GM19372 (cell line): ENCODE results near the gene EDN3.

Experiments used
- ATAC-seq: cut with Tn5 transposase; IDR thresholded peaks from one replicate; pipeline ENCODE4 v1.9.1; 2021; ENCODE audit warnings: mild to moderate bottlenecking, low read depth, moderate library complexity; ENCODE audit not compliant: unreplicated experiment

Gene EDN3

DNA sequence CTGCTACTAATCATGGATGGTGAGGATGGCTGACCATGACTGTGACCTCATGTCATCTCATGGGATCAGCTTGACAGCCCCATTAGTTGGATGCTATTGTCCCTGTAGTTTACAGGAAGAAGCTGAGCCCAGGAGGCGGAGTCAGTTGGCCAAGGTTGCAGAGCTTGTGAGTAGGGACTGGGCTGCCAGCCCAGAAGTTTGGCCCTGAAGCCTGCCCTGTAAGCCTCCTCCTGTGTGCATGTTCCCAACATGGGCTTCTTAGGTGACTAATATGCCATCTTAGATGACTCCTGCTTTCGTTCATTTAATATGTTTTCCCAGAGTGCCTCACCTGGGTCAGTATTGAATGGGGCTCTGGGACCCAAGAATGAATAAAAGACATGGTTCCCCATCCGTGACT is 6.9 kb downstream of the EDN3 start:
- ATAC-seq: no peak

DNA sequence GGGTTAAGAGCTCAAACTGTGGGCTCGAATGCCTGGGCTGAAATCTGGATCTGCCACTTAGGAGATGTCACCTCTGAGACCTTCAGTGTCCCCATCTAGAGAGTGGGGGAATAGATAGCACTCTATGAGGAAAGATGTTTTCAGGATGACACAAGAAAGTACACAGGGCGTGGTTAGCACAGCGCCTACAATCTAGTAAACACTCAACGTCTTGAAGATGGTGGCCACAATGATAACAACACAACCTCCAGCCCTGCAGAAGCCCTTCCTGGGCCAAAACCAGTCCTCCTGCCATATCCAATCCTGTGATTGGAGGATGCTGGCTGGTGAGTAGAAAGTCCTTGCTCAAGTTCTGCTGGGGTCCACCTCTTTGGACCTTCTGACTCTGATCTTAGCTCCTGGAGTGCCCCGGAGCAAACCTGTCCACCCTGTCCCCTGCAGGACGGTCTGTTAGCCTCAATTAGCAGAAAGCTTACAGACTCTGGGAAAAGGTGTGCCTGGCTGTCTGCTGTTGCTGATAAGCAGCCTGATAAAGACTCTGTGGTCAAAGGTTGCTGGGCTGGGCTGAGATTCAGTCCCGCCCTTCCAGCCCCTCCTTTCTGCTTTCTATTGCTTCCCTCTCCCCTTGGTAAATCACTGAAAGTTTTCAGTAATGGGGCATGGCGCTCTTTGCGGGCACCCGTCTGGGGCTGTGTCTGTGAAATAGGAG is 8.2 kb downstream of the EDN3 start:
- ATAC-seq: no peak

DNA sequence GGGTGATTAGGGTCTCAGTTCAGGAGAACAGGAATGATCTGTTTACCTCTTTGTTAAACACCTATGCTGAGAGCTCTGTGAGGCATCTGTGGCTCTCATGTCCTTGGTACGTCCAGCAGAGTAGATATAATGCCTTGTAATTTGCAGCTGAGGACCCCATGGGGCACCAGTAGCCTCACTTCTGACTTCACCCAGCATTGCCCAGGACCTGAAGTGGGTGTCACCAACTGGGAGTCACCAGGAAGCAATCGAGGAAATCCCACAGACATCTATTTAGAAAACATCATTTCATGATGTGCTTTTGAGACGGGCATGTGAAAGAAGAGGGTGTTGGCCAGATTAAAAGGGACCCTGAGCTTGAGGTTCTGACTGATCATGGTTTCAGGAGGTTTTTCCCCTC is 8.8 kb downstream of the EDN3 start:
- ATAC-seq: no peak

DNA sequence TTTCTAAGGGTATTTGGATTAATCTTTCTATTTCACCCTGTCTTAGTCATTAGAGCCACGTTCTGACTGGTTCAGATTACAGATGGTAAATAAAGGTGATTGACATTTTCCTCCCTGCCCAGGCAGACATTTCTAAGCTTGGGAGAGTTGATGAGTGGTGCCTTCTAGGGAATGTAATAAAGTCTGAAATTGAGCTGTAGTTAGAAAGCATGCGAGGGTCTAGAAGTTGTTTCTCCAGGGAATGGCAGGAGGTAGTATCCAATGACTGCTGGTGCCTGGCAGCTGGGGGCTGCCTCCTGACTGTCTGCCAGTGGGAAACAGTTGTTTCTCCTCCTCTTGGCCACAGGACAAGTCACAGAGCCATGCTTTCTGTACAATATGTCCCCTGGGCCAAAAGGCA is 14.6 kb downstream of the EDN3 start:
- no peak for ATAC-seq

DNA sequence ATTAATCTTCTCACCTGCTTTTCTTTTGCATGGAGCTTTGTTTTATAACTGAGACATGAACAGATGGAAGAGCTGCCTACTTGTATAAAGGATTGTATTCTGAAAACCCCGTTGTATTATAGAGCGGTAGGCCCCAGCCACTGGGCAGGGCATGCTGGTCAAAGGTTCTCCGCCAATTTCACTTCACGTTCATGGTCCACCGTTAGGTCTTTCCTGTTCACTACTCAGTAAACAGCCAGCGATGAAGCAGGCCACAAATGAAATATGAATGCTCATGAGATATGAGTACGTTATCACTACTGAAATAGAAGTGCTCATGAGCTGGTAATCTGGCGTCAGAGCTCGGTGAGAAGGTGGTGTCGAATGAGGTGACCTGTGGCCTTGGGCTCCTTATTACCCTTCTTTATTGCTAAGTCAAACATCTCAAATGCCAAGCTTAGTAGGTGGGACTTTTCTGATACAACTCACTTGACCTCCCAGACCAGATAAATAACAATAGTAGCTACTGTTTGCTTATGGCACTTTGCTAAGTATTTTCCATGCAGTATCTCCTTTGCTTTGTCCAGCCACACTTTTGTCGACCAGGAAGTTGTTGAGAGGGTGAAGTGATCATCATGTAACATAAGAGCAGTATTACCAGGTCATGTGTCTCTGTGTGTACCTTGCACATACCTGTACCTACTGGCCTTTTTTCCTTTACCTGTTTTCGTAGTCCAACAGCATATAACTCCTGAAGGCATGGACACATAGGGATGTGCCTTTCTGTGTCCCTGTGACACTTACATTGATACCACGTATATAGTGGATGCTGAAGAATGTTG is 16.7 kb downstream of the EDN3 start:
- ATAC-seq: no peak

DNA sequence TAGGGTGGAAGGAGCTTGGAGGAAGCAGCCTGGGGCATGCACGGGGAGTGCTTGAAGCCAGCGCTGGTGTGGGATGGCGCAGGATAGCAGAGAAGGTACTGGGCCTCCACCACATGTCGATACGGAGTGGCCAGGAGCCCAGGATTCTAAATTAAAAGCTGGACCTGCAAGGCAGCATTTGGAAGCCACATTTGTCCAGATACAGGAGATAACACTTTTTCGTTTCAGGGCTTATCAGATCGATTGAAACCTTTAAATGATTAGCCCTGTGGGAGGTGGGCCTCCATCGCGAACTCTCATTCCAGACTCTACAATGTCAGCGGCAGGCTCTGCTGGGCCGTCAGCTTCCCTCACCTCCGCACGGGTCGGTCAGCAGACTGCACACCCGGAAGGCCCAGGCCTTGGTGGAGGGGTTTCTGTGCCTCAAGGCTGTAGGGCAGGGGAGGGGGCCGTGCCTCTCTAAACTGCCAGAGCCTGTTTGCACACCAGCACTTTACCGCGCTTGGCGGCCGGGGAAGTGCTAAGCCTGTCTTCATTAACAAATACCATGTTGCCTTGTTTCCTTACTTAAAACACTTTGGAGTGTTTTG is 17.9 kb downstream of the EDN3 start:
- no peak for ATAC-seq

DNA sequence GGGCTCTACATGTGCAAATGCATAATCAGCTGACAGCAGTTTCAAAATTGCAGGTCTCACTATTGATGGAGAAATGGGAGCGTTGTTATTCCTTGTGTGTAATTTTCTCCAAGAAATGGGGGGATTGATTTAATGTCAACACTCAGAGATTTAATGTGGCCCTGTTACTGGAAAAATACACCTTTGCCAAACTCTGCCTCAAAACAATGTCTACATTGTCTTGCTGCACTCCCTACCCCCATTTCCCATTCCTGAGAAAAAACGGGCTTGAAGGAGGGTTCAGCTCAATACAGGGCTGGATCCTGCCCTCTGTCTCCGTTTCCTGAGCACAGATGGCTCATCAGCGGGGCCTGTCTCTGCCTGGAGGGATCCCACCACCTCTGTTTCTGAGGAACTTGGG is 18.4 kb downstream of the EDN3 start:
- no peak for ATAC-seq

DNA sequence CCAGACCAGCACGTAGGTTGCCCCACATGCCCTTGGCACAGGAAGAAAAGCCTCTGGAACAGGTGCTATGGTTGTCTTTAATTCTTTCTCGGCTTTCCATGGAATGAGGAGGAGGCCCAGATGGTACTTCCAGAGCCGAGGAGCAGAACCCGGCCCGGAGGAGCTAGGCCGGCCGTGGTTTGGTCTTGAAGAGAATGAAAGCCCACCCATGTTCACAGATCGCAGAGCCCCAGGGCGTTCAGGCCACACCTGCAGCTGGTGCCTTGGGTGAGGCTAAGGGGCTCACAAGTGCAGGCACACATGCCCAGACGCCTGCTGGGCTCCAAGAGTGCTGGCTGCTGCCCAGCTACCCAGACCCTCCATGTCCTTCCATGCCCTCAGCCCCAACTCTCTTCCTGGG is 20.0 kb downstream of the EDN3 start:
- no peak for ATAC-seq

DNA sequence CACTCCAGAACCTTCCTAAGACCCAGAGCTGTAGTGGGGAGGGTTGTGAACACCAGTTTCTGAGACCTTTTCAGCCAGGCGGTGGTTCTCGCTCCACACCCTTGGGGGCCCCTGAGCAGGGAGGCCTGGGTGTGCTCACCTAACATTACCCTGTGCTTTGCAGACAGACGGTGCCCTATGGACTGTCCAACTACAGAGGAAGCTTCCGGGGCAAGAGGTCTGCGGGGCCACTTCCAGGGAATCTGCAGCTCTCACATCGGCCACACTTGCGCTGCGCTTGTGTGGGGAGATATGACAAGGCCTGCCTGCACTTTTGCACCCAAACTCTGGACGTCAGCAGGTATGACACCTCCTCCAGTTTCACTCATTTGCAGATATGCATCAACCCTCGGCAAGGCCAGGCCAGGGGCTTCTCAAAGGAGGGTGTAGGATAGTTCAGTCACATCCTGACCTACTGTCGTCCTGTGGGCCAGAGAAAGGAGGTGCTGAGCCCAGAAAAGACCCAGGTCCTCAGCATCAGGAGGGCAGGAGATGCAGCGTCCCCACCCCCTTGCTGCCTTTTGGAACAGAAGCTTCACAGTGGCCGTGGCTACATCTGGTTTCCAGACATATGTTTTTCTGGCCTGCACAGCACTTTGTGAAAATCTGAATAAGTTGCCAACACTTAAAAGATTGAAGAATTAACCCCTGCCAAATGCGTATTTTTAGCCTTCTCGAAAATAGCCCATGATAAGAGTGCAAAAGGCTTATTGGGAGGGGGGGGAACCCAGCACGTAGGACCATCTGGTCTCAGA is 20.6 kb downstream of the EDN3 start:
- ATAC-seq: no peak

DNA sequence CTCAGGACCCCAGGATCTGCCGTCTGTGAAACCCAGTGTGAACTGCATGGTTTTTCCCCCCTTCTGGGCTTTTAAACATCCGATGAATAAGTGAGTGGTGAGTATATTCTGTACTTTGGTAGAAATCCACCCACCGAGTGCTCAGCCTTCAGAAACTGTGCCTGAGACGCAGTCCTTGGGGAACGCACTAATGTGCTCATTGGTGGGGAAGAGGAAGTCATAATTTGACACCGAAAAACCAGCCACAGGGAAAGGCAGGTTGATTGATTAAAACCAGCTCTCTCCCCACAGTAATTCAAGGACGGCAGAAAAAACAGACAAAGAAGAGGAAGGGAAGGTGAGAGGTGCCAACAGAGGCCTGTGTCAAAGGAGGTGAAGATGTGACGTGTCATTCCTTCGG is 21.7 kb downstream of the EDN3 start:
- ATAC-seq: no peak

DNA sequence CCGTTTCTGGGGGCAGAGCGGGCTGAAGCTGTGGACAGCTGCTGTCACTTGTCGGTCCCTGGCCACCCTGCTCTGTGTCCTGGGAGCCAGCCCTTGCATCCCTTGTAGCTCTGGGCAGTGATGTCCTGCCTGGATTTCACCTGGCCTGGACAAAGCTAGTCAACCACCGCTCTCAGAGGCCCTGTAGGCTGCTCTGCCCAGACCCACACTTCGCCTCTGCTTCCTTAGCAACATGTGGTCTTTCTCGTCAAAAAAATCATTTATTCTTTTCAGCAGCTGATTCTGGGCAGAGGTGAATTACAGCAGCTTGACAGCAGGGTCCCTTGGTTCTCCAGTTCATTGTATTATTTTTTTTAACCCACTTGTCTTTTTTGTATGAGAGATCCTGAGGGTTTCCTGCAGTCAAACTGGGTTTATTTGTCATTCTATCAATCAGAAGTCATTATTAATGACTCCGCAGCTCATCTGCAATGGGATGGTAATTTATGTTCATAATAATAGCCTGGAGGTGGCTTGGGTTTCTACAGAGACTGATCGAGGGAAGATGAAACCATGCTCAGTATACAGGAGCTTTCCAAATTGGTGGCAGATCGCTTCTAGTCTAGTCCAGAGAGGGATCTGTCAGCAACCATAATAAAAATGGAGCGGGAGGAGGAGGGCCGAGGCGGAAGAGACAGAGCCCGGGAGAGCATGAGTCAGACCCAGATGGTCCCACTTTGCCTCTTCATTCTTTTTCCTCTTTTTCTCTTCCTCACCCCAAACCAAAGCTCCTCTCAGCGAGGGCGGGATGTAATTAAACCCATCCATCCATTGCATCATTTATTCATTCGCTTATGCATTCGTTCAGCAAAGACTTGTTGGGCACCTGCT is 22.4 kb downstream of the EDN3 start:
- ATAC-seq: no peak

DNA sequence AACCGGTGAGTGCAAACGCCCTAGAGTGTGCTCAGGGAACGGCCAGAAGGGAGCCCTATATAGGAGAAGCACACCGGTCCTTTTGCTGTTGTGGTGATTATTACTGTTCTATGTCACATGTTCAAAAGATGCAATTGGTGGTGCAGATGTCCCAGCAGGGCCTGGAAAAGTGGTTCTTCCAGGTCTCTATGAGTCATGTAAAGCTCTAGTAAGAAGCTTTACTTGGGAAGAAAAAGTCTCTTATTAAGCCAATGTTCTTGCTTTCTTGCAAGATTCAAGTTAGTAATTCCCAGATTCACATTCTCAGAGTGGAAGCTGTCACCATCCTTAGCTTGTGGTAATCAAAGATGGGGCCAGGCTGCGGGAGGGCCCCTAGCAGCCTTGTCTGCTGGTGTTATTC is 23.3 kb downstream of the EDN3 start:
- no peak for ATAC-seq

DNA sequence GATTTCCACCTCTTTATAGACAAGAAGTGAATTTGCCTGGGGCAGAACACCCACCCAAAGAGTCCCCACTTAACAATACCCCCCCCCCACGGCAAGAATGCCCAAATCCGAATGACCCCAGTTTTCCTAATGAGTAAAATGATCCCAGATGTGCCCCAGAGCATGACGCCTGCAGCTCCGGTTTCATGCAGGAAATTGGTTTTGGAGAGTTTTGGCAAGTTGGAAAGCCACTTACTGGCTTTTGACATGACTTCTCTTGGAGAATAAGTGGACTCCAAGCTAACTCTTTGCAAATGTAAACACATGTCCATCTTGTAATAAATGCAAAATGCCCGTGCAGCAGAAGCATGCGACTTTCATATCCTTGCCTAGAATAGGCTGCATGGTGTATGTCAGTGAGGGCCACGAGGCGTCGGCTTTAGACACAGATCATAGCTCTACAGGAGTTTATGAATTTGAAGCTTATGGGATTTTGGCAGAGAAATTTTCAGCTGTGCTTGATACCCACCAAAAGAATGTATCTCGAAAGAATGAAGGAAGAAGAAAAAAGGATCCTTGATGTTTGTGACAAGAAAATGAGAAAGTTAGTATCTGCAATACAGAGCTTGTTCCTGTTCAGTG is 24.2 kb downstream of the EDN3 start:
- ATAC-seq: no peak

DNA sequence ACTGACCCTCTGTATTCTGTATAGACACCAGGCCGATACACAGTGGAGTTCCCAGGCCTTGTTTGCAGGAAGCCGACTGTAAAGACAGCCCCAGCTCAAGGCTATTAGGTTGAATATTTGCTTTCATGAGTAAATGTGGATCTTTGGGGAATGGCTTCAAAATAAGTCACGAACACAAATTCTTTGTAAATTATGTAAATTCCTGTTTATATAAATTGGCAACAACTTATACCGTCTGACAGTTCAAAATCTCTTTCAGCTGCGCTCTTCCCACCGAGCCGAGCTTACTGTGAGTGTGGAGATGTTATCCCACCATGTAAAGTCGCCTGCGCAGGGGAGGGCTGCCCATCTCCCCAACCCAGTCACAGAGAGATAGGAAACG is 24.7 kb downstream of the EDN3 start:
- ATAC-seq: no peak

DNA sequence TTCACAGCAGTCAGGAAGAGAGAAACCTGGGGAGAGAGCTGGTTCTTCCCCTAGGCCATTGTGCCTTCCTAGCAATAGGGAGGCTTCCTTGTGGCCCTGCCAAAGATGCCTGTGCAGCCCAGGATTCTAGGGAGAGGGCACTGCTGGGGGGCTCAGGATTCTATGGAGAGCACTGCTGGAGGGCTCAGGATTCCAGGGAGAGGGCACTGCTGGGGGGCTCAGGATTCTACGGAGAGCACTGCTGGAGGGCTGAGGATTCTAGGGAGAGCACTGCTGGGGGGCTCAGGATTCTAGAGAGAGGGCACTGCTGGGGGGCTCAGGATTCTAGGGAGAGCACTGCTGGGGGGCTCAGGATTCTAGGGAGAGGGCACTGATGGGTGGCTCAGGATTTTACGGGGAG is 25.8 kb downstream of the EDN3 start:
- ATAC-seq: no peak

DNA sequence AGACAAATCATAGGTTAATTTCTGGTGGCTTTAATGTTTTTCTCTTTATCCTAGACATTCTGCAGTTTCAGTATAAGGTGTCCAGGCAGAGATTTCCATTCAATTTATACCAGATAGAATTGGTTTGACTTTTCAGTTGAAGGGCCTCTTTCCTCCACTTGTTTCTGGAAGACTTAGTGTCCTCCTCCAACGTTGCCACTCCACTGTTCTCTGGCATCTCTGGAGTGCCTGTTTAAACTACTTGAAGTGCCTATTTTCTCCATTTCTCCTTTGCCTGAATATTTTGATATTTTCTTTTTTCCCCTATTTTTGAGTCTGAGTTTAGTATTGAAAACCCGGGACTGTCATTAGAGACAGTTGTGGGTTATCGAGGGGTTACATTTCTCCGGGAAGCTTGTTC is 27.7 kb downstream of the EDN3 start:
- ATAC-seq: no peak

DNA sequence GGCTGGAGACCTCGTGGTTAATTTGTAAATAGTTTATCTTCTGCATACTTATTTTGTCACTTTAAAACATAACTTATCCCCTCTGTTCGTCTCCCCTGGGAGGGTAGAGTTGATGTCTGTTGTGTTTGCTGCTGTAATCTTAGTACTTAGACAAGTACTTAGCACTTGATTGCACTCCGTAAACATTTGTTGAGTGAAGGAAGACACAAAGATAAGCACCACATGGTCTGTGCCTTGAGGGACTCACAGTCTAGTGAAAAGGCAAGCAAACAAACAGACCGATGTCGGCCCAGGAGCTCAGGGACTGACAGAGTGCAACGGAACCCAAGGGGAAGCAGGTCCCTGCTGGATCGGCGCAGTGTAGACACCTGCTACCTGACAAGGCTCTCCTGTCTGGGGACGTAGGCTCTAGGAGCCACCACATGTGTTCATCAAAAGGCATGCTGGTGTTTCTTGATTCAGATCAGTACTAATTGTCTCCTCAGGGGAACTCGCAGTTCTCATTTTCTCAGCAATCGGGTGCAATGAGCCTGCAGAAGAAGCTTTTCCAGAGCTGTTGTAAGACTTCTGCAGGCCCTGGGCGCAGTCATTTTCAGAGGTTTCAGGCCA is 31.4 kb downstream of the EDN3 start:
- no peak for ATAC-seq

DNA sequence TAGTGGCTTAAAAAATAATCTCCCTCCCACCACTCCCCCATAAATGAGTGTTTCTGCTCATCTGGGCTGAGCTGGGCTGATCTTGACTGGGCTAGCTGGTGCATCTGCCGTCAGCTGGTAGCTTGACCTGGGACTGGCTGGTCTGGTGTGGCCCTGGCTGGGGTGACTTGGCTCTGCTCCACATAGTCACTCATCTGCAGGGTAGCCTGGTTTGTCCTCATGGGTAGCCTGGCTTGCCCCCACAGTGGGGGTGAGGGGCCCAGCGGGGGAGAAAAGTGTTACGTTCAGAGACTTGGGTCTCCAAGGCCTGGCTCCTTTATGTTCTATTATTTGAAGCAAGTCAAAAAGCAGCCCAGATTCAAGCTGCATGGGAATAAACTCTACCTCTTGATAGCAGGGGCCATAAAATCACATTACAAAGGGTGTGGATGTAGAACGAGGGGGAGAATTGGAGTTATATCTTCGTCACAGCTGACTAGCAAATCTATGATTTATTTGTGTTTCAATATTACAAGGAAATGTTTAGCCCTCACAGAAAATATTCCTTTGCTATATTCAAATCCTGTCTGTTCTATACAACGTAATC is 32.9 kb downstream of the EDN3 start:
- no peak for ATAC-seq

DNA sequence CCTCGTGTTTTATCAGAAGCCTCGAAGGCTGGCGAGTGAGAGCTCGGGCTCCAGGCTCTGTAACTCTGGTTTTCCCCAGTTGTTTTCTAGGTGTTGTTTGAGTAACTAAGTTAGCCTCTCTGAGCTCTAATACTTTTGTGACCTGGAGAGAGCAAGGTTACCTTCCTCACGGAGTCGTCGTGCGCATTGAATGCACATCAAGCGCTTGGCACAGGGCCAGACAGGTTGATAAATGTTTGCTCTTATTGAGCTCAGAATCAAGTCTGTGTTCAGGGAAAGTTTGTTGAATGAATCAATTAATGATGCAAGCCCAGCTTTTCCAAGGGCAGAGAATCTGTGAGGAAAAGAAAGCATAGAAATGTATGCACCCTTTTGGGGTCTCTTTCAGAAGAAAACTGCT is 33.5 kb downstream of the EDN3 start:
- ATAC-seq: no peak
